Left renal cortex interstitium (tissue), 4 donors: Measurements from ENCODE around the gene EGFL6. TPM values are rescaled to one million over a fixed set of nuclear protein-coding genes. Genes with fewer than 3 reads are reported as not detected.

ENCODE experiments used
- DNase-seq, 4 donors: peaks; one replicate each; pipeline ENCODE4 v3.0.0-alpha.2; 2013; ENCODE audit warnings: low read depth in 4 of 4, low spot score in 2 of 4, missing footprints in 1 of 4
- polyA plus RNA-seq, 4 donors: library from polyadenylated mRNA; unstranded; fragments of 120-200 nt; gene quantifications; one replicate each; pipeline ENCODE4 v1.2.1, GENCODE V29; 2013; ENCODE audit not compliant: insufficient read length in 4 of 4

EGFL6 gene, protein sequence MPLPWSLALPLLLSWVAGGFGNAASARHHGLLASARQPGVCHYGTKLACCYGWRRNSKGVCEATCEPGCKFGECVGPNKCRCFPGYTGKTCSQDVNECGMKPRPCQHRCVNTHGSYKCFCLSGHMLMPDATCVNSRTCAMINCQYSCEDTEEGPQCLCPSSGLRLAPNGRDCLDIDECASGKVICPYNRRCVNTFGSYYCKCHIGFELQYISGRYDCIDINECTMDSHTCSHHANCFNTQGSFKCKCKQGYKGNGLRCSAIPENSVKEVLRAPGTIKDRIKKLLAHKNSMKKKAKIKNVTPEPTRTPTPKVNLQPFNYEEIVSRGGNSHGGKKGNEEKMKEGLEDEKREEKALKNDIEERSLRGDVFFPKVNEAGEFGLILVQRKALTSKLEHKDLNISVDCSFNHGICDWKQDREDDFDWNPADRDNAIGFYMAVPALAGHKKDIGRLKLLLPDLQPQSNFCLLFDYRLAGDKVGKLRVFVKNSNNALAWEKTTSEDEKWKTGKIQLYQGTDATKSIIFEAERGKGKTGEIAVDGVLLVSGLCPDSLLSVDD
- 10 to 100 TPM; 18.8 to 36.6 (median 22.0) TPM for polyA plus RNA-seq

GRCh38 chrX:13569479-13570260 is at the start of gene EGFL6:
Gene EGFL6 (plus strand): TSS chrX:13569601. CDS start chrX:13569862, 261 bp downstream.
- no peak for DNase-seq

DNA sequence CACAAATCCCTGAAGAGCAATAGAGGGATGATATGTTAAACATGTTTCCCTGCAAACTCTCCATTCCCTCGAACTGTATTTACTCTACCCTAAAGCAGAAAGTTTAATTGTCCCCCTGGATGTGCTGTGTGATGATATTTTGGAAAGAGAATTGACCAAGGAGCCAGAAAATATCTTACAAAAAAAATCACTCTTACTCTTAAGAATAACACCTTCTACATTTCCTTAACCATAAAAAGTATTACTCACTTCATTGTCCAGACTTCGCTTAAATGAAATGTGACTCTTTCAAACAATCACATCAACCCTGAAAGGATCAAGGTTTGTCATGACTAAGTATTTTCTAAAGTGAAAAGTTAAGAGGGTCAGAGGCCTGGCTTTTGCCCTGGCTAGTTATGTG is 49.0 kb upstream of the EGFL6 start:
- no peak for DNase-seq

DNA sequence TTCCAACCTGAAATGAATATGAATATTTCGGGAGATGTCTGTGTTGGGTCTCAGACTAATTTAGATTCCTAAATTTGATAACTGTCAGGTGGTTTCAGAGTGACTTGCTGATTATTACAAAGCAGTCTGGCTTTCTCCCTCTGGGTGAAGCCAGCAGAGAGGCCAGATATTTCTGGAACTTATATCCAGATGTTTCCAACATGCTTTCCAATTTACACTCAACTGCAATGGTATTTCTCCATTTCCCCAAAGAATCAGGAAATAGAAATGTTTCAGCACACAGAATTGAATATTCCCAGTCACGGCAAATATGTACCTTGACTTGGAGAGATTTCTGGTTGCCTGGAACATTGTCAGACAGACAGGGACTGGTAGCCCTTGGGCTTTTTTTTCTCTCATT is 48.5 kb upstream of the EGFL6 start:
- no peak for DNase-seq

- DNase-seq = no peak
Observed at GRCh38 chrX:13522811-13523210, 46.6 kb upstream of the EGFL6 start.

DNA sequence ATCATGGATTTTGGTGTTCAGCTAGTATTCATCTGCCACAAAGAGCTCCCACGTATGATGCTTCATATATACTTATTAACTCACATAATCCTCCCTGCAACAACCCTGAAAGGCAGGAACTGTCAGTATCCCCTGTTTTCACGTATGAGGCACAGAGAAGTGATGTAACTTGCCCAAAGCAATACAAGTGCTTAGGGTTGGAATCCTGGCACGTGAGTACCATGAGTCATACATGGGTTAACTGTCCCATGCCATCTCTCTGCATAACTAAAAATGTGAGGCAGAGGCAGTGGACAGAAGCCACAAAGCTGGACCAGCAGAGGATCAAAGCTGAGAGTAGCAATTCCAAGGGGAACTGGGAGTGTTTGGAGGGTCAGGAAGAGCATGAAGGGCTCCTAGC is 35.7 kb upstream of the EGFL6 start:
- DNase-seq = no peak

GRCh38 chrX:13535376-13536165 is 33.8 kb upstream of the EGFL6 start:
- no peak for DNase-seq

GRCh38 chrX:13536551-13536950 is 32.9 kb upstream of the EGFL6 start:
- DNase-seq = no peak

DNA sequence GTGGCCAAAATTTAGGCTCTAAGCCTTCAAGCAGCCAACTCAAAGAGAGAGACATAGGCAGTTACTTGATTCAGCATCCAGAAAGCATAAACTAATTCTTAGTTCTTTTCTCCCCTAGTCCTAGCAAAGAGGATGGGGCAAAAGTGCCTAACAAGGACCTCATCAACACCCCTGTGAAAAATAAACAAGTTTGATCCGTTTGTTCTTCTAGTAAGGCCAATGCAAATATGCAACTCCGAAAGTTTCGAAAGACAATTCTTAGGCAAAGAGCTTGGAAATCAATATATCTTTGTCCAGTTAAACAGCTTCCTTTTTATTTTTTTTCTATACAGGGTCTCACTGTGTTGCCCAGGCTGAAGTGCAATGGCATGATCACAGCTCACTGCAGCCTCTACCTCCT is 31.0 kb upstream of the EGFL6 start:
- no peak for DNase-seq

GRCh38 chrX:13540602-13541001 is 28.8 kb upstream of the EGFL6 start:
- DNase-seq = no peak

DNA sequence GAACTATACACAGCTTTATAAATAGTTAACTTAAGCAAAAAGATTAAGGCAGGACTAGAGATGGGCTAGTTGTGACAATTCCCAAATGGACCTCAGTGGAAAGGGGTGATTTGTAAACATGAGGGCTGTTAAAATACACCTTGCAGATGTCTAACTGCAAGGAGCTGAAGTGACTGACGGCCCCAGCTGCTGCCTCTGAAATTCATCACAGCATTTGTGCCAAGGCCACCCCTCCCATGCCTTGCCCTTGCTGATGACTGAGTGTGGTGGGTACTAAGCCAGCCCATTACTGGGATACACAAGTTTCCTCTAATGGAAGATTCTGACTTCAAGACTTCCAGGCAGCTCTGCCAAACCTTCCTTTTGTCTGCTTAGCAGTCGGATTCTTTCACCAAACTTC is 23.7 kb upstream of the EGFL6 start:
- DNase-seq = no peak

DNA sequence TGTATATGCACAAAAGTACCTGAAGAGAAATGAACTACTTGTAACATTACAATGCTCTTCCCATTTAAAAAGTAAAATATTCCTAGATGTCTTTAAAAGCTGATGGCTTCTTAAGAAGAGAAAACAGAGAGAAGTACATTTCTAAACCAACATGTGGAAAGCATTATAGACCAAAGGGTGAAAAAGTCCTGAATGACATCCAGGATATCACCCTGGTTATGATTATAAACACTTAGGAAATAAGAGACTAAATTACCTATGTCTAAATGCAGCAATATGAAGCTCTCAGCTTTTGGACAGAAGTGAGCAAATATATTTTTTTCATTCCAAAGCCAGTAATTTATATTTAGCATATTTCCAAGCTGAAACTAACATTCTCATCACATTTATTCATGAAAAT is 21.7 kb upstream of the EGFL6 start:
- DNase-seq = no peak

- no peak for DNase-seq
Observed at GRCh38 chrX:13550346-13550745, 19.1 kb upstream of the EGFL6 start.

DNA sequence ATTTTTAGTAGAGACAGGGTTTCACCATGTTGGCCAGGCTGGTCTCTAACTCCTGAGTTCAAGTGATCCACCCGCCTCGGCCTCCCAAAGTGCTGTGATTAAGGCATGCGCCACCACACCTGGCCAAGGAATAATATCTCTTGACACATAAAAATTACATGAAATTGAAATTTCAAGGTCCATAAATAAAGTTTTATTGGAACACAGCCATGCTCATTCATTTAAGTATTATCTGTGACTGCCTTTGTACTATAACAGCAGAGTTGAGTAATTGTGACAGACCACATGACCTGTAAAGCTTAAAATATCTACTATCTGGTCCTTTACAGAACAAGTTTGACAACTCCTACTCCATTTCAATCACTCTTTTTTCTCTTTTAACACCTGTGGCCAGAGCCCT is 17.8 kb upstream of the EGFL6 start:
- DNase-seq = no peak

DNA sequence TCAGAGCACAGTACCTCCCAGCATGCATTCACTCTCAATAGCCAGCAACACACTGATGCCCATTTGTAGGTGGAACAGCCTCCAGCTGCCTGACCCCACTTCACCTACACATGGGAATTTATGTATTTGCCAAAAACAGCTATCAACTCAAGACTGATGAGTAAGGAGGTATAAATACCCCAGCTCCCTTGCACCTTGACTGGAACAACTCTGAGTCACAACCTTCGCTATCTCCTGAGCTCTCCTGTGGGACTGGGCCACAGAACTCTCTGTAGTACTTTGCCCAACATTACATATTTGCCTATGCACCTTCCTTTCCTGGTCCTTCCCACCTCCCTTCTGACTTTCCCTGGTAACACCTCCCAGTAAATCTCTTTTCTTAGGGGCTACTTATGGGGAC is 16.5 kb upstream of the EGFL6 start:
- DNase-seq = no peak

GRCh38 chrX:13565511-13565910 is 3.9 kb upstream of the EGFL6 start:
- no peak for DNase-seq

- DNase-seq = no peak
Observed at GRCh38 chrX:13570261-13570605, 832 bp downstream of the EGFL6 start.

DNA sequence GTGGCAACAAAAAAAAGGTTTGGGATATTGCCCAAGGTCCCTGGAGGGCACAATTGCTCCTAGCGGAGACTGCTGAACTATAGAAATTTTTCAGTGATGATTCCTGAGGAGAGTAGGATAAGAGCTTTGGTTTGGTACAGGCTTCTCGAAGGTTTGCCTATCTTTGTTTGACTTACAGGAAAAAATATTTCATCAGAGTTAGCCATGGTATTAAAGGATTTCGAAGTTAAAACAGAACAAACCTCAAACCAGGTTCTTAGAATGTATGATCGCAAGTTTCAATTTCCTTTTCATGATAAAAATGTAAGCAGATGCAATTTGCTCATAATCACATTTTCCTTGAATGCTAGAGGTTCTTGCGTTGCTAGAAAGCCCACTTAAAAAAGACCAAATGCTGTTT is 1.7 kb downstream of the EGFL6 start:
- no peak for DNase-seq

- DNase-seq = no peak
Observed at GRCh38 chrX:13574600-13574999, 5.2 kb downstream of the EGFL6 start.

DNA sequence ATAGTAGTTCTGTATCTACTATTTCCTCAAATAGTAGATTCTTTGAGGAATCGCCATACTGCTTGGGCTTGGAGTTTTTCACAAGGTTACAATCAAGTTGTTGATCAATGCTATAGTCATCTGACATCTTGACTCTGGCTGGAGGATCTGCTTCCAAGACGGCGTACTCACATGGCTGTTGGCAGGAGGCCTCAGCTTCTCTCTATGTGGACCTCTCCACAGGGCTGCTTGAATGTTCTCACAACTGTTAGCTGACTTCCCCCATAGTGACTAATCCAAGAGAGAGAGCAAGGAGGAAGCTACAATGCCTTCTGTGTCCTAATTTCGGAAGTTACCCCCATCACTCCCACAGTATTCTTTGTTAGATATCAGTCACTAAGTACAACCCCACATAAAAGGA is 10.3 kb downstream of the EGFL6 start:
- no peak for DNase-seq

GRCh38 chrX:13581554-13581953 is 12.2 kb downstream of the EGFL6 start:
- no peak for DNase-seq
